GM12878 (cell line): Measurements from ENCODE around the gene ATP2C2. TPM values are rescaled to one million over a fixed set of nuclear protein-coding genes. Genes with fewer than 3 reads are reported as not detected.

Experiments
- ATAC-seq: fragments of 200-7000 bp; cut with Tn5 transposase; 3 replicates; pipeline ENCODE4 v1.9.1; 2020; ENCODE audit warnings: mild to moderate bottlenecking, moderate library complexity
- BruUV-seq: library from RNA; stranded (reverse); fragments of 400-500 nt; replicated peaks from 2 replicates; lab custom pipeline; 2021; lab: Mats Ljungman, UMichigan
- CTCF ChIA-PET: fragments of 300-600 bp; sonication (Branson Sonifier 250); formaldehyde crosslinking; extraction: SDS; loops from one replicate; lab custom pipeline; 2021; ENCODE audit warnings: inconsistent platforms; lab: Yijun Ruan, JAX
- POLR2A ChIA-PET: fragments of 350-600 bp; formaldehyde crosslinking; extraction: SDS; loops from one replicate; lab custom pipeline; 2021; ENCODE audit warnings: inconsistent platforms; lab: Charles Lee
- RAD21 ChIA-PET: fragments of 300-600 bp; sonication (Branson Sonifier 250); formaldehyde crosslinking; loops from one replicate; lab custom pipeline; 2023; ENCODE audit warnings: antibody characterized with exemption; ENCODE audit not compliant: unreplicated experiment; lab: Charles Lee
- SMC1A ChIA-PET: fragments of 300-600 bp; sonication (Branson Sonifier 250); formaldehyde crosslinking; loops from one replicate; lab custom pipeline; 2023; ENCODE audit not compliant: unreplicated experiment, uncharacterized antibody; lab: Charles Lee
- DNase-seq: peaks from one replicate; pipeline ENCODE4 v3.0.0-alpha.2; 2011; ENCODE audit warnings: low read depth, low spot score
- FAIRE-seq: peaks from 3 replicates; lab custom pipeline; 2011; peaks lifted over from hg19 to GRCh38; lab: Jason Lieb, UNC
- H2AFZ ChIP-seq: 2 replicates; pipeline ENCODE4 v1.6.0; 2011; ENCODE audit warnings: low read depth, low read length, control low read depth; ENCODE audit not compliant: control insufficient read depth
- H3K27ac ChIP-seq: 2 replicates; pipeline ENCODE4 v1.5.1; 2011; ENCODE audit warnings: control low read depth; ENCODE audit not compliant: control insufficient read depth, insufficient read depth
- H3K27me3 ChIP-seq, 2 experiments: replicated peaks in 1 of 2; 2 replicates each; pipeline versions ENCODE4 v1.6.0 to v1.6.1; 2011; ENCODE audit warnings: low read length in 1 of 2; ENCODE audit not compliant: control insufficient read depth in 2 of 2, insufficient read depth in 2 of 2
- H3K36me3 ChIP-seq, 2 experiments: 2 replicates each; pipeline ENCODE4 v1.5.1; 2011; ENCODE audit warnings: low read length in 1 of 2; ENCODE audit not compliant: control insufficient read depth in 2 of 2, insufficient read depth in 2 of 2
- H3K4me1 ChIP-seq: 2 replicates; pipeline ENCODE4 v1.6.1; 2011; ENCODE audit warnings: mild to moderate bottlenecking, low read length, moderate library complexity, mixed read lengths; ENCODE audit not compliant: control insufficient read depth, insufficient read depth
- H3K4me2 ChIP-seq: 2 replicates; pipeline ENCODE4 v1.6.0; 2011; ENCODE audit warnings: control low read depth; ENCODE audit not compliant: control insufficient read depth, insufficient read depth
- H3K4me3 ChIP-seq: fragments of 200-600 bp; sonication (generic); 2 replicates; pipeline ENCODE4 v1.5.1; 2016
- H3K79me2 ChIP-seq: 2 replicates; pipeline ENCODE4 v1.6.0; 2011; ENCODE audit warnings: low read length; ENCODE audit not compliant: control insufficient read depth, insufficient read depth
- H3K9ac ChIP-seq: 2 replicates; pipeline ENCODE4 v1.8.0; 2011; ENCODE audit warnings: low read length, control low read depth, mixed read lengths; ENCODE audit not compliant: control insufficient read depth, insufficient read depth
- H3K9me3 ChIP-seq: replicated peaks from 3 replicates; pipeline ENCODE4 v1.5.1; 2011; ENCODE audit warnings: mild to moderate bottlenecking, low read length; ENCODE audit not compliant: control insufficient read depth, insufficient read depth
- H4K20me1 ChIP-seq: 2 replicates; pipeline ENCODE4 v1.6.0; 2011; ENCODE audit not compliant: control insufficient read depth, insufficient read depth
- CREB1 ChIP-seq: IDR thresholded peaks from 2 replicates; pipeline ENCODE4 v1.6.1; 2012; ENCODE audit warnings: low read depth, mild to moderate bottlenecking, inconsistent platforms
- JUNB ChIP-seq: IDR thresholded peaks from 2 replicates; pipeline ENCODE4 v1.6.1; 2016; ENCODE audit warnings: antibody characterized with exemption, mild to moderate bottlenecking
- PML ChIP-seq: IDR thresholded peaks from 2 replicates; pipeline ENCODE4 v1.6.1; 2012; ENCODE audit warnings: low read length, inconsistent platforms
- POLR2AphosphoS2 ChIP-seq: IDR thresholded peaks from 2 replicates; pipeline ENCODE4 v1.6.1; 2011; ENCODE audit warnings: low read depth, mild to moderate bottlenecking, low read length, improper control_type of control experiment, moderate library complexity
- RCOR1 ChIP-seq: conservative IDR thresholded peaks from 2 replicates; pipeline ENCODE4 v1.6.1; 2012; ENCODE audit warnings: low read depth, low read length, improper control_type of control experiment
- SMAD1 ChIP-seq: fragments of 450-650 bp; IDR thresholded peaks from 2 replicates; pipeline ENCODE4 v1.6.1; 2018; ENCODE audit warnings: mild to moderate bottlenecking, low read depth; ENCODE audit not compliant: partially characterized antibody
- YBX1 ChIP-seq: fragments of 450-650 bp; IDR thresholded peaks from 2 replicates; pipeline ENCODE4 v1.6.1; 2016; ENCODE audit warnings: antibody characterized with exemption
- ZBED1 ChIP-seq: IDR thresholded peaks from 2 replicates; pipeline ENCODE4 v1.6.1; 2016; ENCODE audit warnings: borderline replicate concordance
- WGBS: methylation state at CpG from one replicate; pipeline ENCODE4 v1.1.6; 2016; ENCODE audit warnings: low lambda C conversion rate; ENCODE audit not compliant: insufficient replicate concordance, insufficient coverage; ENCODE audit errors: missing lambda C conversion rate; 5-methylcytosine and 5-hydroxymethylcytosine counted together
- in situ Hi-C: fragments of 300-500 bp; cut with MboI; formaldehyde crosslinking; loops from 9 replicates; pipeline ENCODE4 v1.14.3; 2018; ENCODE audit warnings: mixed read lengths
- intact Hi-C: fragments of 100-400 bp; cut with micrococcal nuclease; formaldehyde crosslinking; loops from one replicate; pipeline ENCODE4 v1.14.2; 2022; ENCODE audit not compliant: unreplicated experiment
- polyA plus RNA-seq, 11 experiments: library from polyadenylated mRNA; depleted of rRNA in 4 of 11; unstranded in 6 of 11; stranded (reverse) in 5 of 11; fragments of >200 nt; fragmentation: Nextera tagmentation in 4 of 11; fragmentation: Illumina TruSeq in 1 of 11; extraction: Ambion mirVana in 4 of 11; extraction: Trizol in 1 of 11; gene quantifications; 1 replicate in 1 of 11; 2 replicates in 10 of 11; pipeline versions ENCODE4 v1.2.1 to v1.2.3, GENCODE V29; 2011 to 2016; ENCODE audit warnings: inconsistent platforms in 2 of 11, missing spikeins in 2 of 11, low read depth in 1 of 11
- total RNA-seq, 4 experiments: library from RNA; depleted of rRNA in 3 of 4; stranded (reverse); fragments of >200 nt in 3 of 4; fragmentation: Illumina TruSeq in 1 of 4; extraction: Trizol in 1 of 4; gene quantifications; 2 replicates each; pipeline versions ENCODE4 v1.2.1 to v1.2.3, GENCODE V29; 2013 to 2021
- TF ChIP-seq, protein P1 (sequence below): fragments of 450-650 bp; IDR thresholded peaks from 2 replicates; pipeline ENCODE4 v1.6.1; 2017; ENCODE audit warnings: mild to moderate bottlenecking, moderate library complexity
- TF ChIP-seq, protein P2 (sequence below): fragments of 450-650 bp; IDR thresholded peaks from 2 replicates; pipeline ENCODE4 v1.6.1; 2018; ENCODE audit warnings: borderline replicate concordance, mild to moderate bottlenecking; ENCODE audit not compliant: partially characterized antibody
- TF ChIP-seq, protein P3 (sequence below): fragments of 150-350 bp; IDR thresholded peaks from 2 replicates; pipeline ENCODE4 v1.6.1; 2014; ENCODE audit warnings: mild to moderate bottlenecking, low read depth, low read length

Gene ATP2C2
- total and polyA plus RNA-seq, 10 of the 15 experiments (the other 5 are each of a cell fraction or from before 2014, with no cell fraction given) = 0.05 to 0.19 TPM; not detected in 8

DNA sequence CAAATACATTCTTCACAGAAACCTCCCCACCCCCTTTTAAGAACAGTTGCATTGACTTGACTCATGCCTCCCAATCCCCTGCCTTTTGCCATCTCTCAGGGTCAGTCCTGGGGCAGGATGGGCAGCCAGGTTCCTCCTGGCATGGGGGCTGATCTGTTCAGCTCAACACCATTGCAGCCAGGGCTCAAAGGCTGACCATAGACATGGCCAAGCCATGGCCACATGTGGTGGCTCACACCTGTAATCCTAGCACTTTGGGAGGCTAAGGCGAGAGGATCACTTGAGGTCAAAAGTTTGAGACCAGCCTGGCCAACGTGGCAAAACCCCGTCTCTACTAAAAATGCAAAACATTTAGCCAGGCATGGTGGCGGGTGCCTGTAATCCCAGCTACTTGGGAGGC is 14.1 kb downstream of the ATP2C2 start:
- DNase-seq (no peak), ATAC-seq (no peak), FAIRE-seq (no peak)
- ChIA-PET POLR2A (no interaction called here), CTCF (no interaction called here), RAD21 (no interaction called here), SMC1A (no interaction called here)
- intact Hi-C loops (no loop called here), in situ Hi-C loops (no loop called here)
- H3K36me3 ChIP-seq = no peaks in the 10 kb centered on the region
- H2AFZ ChIP-seq = no peak overlapping the region
- no peaks in the 10 kb centered on the region for H3K79me2 ChIP-seq
- no TSS peak for BruUV-seq
- H3K4me2 ChIP-seq = no peak overlapping the region
- no peaks in the 10 kb centered on the region for H4K20me1 ChIP-seq
- peaks cover 2% of the 10 kb centered on the region; the same call in 1 of the 3 replicates for H3K9me3 ChIP-seq
- 49% methylated on average over 4 of the region's 4 CpGs for WGBS
- no peak overlapping the region for H3K27ac ChIP-seq
- no peaks in the 10 kb centered on the region for H3K27me3 ChIP-seq
- no peaks in the 10 kb centered on the region for H3K4me1 ChIP-seq
- H3K4me3 ChIP-seq = no peak overlapping the region
- no peak overlapping the region for H3K9ac ChIP-seq
- TF ChIP-seq RCOR1 (no peak), ZBED1 (no peak), SMAD1 (no peak), YBX1 (no peak), CREB1 (no peak), JUNB (no peak), POLR2AphosphoS2 (no peak), PML (no peak)
- TF ChIP-seq, protein P1, sequence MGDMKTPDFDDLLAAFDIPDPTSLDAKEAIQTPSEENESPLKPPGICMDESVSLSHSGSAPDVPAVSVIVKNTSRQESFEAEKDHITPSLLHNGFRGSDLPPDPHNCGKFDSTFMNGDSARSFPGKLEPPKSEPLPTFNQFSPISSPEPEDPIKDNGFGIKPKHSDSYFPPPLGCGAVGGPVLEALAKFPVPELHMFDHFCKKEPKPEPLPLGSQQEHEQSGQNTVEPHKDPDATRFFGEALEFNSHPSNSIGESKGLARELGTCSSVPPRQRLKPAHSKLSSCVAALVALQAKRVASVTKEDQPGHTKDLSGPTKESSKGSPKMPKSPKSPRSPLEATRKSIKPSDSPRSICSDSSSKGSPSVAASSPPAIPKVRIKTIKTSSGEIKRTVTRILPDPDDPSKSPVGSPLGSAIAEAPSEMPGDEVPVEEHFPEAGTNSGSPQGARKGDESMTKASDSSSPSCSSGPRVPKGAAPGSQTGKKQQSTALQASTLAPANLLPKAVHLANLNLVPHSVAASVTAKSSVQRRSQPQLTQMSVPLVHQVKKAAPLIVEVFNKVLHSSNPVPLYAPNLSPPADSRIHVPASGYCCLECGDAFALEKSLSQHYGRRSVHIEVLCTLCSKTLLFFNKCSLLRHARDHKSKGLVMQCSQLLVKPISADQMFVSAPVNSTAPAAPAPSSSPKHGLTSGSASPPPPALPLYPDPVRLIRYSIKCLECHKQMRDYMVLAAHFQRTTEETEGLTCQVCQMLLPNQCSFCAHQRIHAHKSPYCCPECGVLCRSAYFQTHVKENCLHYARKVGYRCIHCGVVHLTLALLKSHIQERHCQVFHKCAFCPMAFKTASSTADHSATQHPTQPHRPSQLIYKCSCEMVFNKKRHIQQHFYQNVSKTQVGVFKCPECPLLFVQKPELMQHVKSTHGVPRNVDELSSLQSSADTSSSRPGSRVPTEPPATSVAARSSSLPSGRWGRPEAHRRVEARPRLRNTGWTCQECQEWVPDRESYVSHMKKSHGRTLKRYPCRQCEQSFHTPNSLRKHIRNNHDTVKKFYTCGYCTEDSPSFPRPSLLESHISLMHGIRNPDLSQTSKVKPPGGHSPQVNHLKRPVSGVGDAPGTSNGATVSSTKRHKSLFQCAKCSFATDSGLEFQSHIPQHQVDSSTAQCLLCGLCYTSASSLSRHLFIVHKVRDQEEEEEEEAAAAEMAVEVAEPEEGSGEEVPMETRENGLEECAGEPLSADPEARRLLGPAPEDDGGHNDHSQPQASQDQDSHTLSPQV = no peak
- TF ChIP-seq, protein P2, sequence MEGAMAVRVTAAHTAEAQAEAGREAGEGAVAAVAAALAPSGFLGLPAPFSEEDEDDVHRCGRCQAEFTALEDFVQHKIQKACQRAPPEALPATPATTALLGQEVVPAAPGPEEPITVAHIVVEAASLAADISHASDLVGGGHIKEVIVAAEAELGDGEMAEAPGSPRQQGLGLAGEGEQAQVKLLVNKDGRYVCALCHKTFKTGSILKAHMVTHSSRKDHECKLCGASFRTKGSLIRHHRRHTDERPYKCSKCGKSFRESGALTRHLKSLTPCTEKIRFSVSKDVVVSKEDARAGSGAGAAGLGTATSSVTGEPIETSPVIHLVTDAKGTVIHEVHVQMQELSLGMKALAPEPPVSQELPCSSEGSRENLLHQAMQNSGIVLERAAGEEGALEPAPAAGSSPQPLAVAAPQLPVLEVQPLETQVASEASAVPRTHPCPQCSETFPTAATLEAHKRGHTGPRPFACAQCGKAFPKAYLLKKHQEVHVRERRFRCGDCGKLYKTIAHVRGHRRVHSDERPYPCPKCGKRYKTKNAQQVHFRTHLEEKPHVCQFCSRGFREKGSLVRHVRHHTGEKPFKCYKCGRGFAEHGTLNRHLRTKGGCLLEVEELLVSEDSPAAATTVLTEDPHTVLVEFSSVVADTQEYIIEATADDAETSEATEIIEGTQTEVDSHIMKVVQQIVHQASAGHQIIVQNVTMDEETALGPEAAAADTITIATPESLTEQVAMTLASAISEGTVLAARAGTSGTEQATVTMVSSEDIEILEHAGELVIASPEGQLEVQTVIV = no peak
- TF ChIP-seq, protein P3, sequence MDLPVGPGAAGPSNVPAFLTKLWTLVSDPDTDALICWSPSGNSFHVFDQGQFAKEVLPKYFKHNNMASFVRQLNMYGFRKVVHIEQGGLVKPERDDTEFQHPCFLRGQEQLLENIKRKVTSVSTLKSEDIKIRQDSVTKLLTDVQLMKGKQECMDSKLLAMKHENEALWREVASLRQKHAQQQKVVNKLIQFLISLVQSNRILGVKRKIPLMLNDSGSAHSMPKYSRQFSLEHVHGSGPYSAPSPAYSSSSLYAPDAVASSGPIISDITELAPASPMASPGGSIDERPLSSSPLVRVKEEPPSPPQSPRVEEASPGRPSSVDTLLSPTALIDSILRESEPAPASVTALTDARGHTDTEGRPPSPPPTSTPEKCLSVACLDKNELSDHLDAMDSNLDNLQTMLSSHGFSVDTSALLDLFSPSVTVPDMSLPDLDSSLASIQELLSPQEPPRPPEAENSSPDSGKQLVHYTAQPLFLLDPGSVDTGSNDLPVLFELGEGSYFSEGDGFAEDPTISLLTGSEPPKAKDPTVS = no peak
- TF ChIP-seq, all 136 proteins: peak for 0
